ENCODE data around the gene SLC16A10.
"Not testable (repeated sequence)": the region's sequence is repeated elsewhere in the genome, so short reads cannot be mapped to it uniquely, and the experiment has no call there.

The SLC16A10 gene

GRCh38 chr6:111087106-111087835 lies at the start of gene SLC16A10:
SLC16A10 (plus strand) TSS chr6:111087503; CDS start chr6:111087753, 250 bp downstream.
- peaks cover 5 to 7% of the 10 kb centered on the region in 2 donors for H3K4me1 ChIP-seq (ENCODE audit: control insufficient read depth in 1 of 2, insufficient read depth in 2 of 2, low read length in 2 of 2)
- no peaks in the 10 kb centered on the region for H3K9me3 ChIP-seq (ENCODE audit: control insufficient read depth in 1 of 2, low read length in 2 of 2)
- peaks cover 2 to 9% of the 10 kb centered on the region in 2 donors for H3K27me3 ChIP-seq (ENCODE audit: control insufficient read depth in 1 of 2, insufficient read depth in 2 of 2, low read length in 2 of 2)
- peak within 1 kb of the TSS; percentile 81 to 84 for H3K4me3 ChIP-seq (ENCODE audit: low read depth in 1 of 2, low read length in 2 of 2)
- no peaks in the 10 kb centered on the region for H3K36me3 ChIP-seq (ENCODE audit: control insufficient read depth in 1 of 2, insufficient read depth in 2 of 2, low read length in 2 of 2)
- peak within 1 kb of the TSS; percentile 49 to 63 for H3K9ac ChIP-seq (ENCODE audit: low read depth in 1 of 2, low read length in 2 of 2)
- no peak within 1 kb of the TSS for H3K27ac ChIP-seq (ENCODE audit: low read depth, low read length)

GRCh38 chr6:111038534-111039252 lies 48.6 kb upstream of the SLC16A10 start:
- Histone ChIP-seq H3K27me3 (ENCODE audit: control insufficient read depth in 1 of 2, insufficient read depth in 2 of 2, low read length in 2 of 2) (no peaks in the 10 kb centered on the region), H3K36me3 (ENCODE audit: control insufficient read depth in 1 of 2, insufficient read depth in 2 of 2, low read length in 2 of 2) (no peaks in the 10 kb centered on the region), H3K9ac (ENCODE audit: low read depth in 1 of 2, low read length in 2 of 2) (no peak overlapping the region), H3K4me1 (ENCODE audit: control insufficient read depth in 1 of 2, insufficient read depth in 2 of 2, low read length in 2 of 2) (no peaks in the 10 kb centered on the region), H3K4me3 (ENCODE audit: low read depth in 1 of 2, low read length in 2 of 2) (no peak overlapping the region), H3K27ac (ENCODE audit: low read depth, low read length) (no peak overlapping the region), H3K9me3 (ENCODE audit: control insufficient read depth in 1 of 2, low read length in 2 of 2) (no peaks in the 10 kb centered on the region)

GRCh38 chr6:111041917-111042316 lies 45.4 kb upstream of the SLC16A10 start:
- no peaks in the 10 kb centered on the region for H3K9me3 ChIP-seq (ENCODE audit: control insufficient read depth in 1 of 2, low read length in 2 of 2)
- no peak overlapping the region for H3K27ac ChIP-seq (ENCODE audit: low read depth, low read length)
- H3K9ac ChIP-seq (ENCODE audit: low read depth in 1 of 2, low read length in 2 of 2): no peak overlapping the region
- no peak overlapping the region for H3K4me3 ChIP-seq (ENCODE audit: low read depth in 1 of 2, low read length in 2 of 2)
- no peaks in the 10 kb centered on the region for H3K4me1 ChIP-seq (ENCODE audit: control insufficient read depth in 1 of 2, insufficient read depth in 2 of 2, low read length in 2 of 2)
- H3K27me3 ChIP-seq (ENCODE audit: control insufficient read depth in 1 of 2, insufficient read depth in 2 of 2, low read length in 2 of 2): no peaks in the 10 kb centered on the region
- no peaks in the 10 kb centered on the region for H3K36me3 ChIP-seq (ENCODE audit: control insufficient read depth in 1 of 2, insufficient read depth in 2 of 2, low read length in 2 of 2)

GRCh38 chr6:111047244-111047643 lies 40.1 kb upstream of the SLC16A10 start:
- no peak overlapping the region for H3K27ac ChIP-seq (ENCODE audit: low read depth, low read length)
- no peak overlapping the region for H3K9ac ChIP-seq (ENCODE audit: low read depth in 1 of 2, low read length in 2 of 2)
- no peak overlapping the region for H3K4me3 ChIP-seq (ENCODE audit: low read depth in 1 of 2, low read length in 2 of 2)
- H3K27me3 ChIP-seq (ENCODE audit: control insufficient read depth in 1 of 2, insufficient read depth in 2 of 2, low read length in 2 of 2): no peaks in the 10 kb centered on the region
- no peaks in the 10 kb centered on the region for H3K4me1 ChIP-seq (ENCODE audit: control insufficient read depth in 1 of 2, insufficient read depth in 2 of 2, low read length in 2 of 2)
- H3K36me3 ChIP-seq (ENCODE audit: control insufficient read depth in 1 of 2, insufficient read depth in 2 of 2, low read length in 2 of 2): no peaks in the 10 kb centered on the region
- no peaks in the 10 kb centered on the region for H3K9me3 ChIP-seq (ENCODE audit: control insufficient read depth in 1 of 2, low read length in 2 of 2)

- Histone ChIP-seq H3K9ac (ENCODE audit: low read depth in 1 of 2, low read length in 2 of 2) (no peak overlapping the region), H3K4me3 (ENCODE audit: low read depth in 1 of 2, low read length in 2 of 2) (no peak overlapping the region), H3K9me3 (ENCODE audit: control insufficient read depth in 1 of 2, low read length in 2 of 2) (no peaks in the 10 kb centered on the region), H3K27me3 (ENCODE audit: control insufficient read depth in 1 of 2, insufficient read depth in 2 of 2, low read length in 2 of 2) (no peaks in the 10 kb centered on the region), H3K4me1 (ENCODE audit: control insufficient read depth in 1 of 2, insufficient read depth in 2 of 2, low read length in 2 of 2) (no peaks in the 10 kb centered on the region), H3K27ac (ENCODE audit: low read depth, low read length) (no peak overlapping the region), H3K36me3 (ENCODE audit: control insufficient read depth in 1 of 2, insufficient read depth in 2 of 2, low read length in 2 of 2) (no peaks in the 10 kb centered on the region)
Observed at GRCh38 chr6:111050261-111051023, 36.9 kb upstream of the SLC16A10 start.

- Histone ChIP-seq H3K4me1 (ENCODE audit: control insufficient read depth in 1 of 2, insufficient read depth in 2 of 2, low read length in 2 of 2) (no peaks in the 10 kb centered on the region), H3K27me3 (ENCODE audit: control insufficient read depth in 1 of 2, insufficient read depth in 2 of 2, low read length in 2 of 2) (no peaks in the 10 kb centered on the region), H3K36me3 (ENCODE audit: control insufficient read depth in 1 of 2, insufficient read depth in 2 of 2, low read length in 2 of 2) (no peaks in the 10 kb centered on the region), H3K9me3 (ENCODE audit: control insufficient read depth in 1 of 2, low read length in 2 of 2) (no peaks in the 10 kb centered on the region), H3K9ac (ENCODE audit: low read depth in 1 of 2, low read length in 2 of 2) (no peak overlapping the region), H3K27ac (ENCODE audit: low read depth, low read length) (no peak overlapping the region), H3K4me3 (ENCODE audit: low read depth in 1 of 2, low read length in 2 of 2) (no peak overlapping the region)
Observed at GRCh38 chr6:111052171-111052570, 35.1 kb upstream of the SLC16A10 start.

- no peak overlapping the region for H3K27ac ChIP-seq (ENCODE audit: low read depth, low read length)
Observed at GRCh38 chr6:111057074-111057752, 30.1 kb upstream of the SLC16A10 start.

GRCh38 chr6:111061508-111061907 lies 25.8 kb upstream of the SLC16A10 start:
- H3K27ac ChIP-seq (ENCODE audit: low read depth, low read length): no peak overlapping the region

More at GRCh38 chr6:111057074-111057752, 30.1 kb upstream of the SLC16A10 start:
- Histone ChIP-seq H3K36me3 (ENCODE audit: control insufficient read depth in 1 of 2, insufficient read depth in 2 of 2, low read length in 2 of 2) (no peaks in the 10 kb centered on the region), H3K4me1 (ENCODE audit: control insufficient read depth in 1 of 2, insufficient read depth in 2 of 2, low read length in 2 of 2) (no peaks in the 10 kb centered on the region), H3K4me3 (ENCODE audit: low read depth in 1 of 2, low read length in 2 of 2) (no peak overlapping the region), H3K27me3 (ENCODE audit: control insufficient read depth in 1 of 2, insufficient read depth in 2 of 2, low read length in 2 of 2) (no peaks in the 10 kb centered on the region), H3K9me3 (ENCODE audit: control insufficient read depth in 1 of 2, low read length in 2 of 2) (no peaks in the 10 kb centered on the region), H3K9ac (ENCODE audit: low read depth in 1 of 2, low read length in 2 of 2) (no peak overlapping the region)

GRCh38 chr6:111061985-111062384 lies 25.3 kb upstream of the SLC16A10 start:
- not testable (repeated sequence) for H3K4me1 ChIP-seq (ENCODE audit: control insufficient read depth in 1 of 2, insufficient read depth in 2 of 2, low read length in 2 of 2); H3K9me3 ChIP-seq (ENCODE audit: control insufficient read depth in 1 of 2, low read length in 2 of 2); H3K27ac ChIP-seq (ENCODE audit: low read depth, low read length); H3K27me3 ChIP-seq (ENCODE audit: control insufficient read depth in 1 of 2, insufficient read depth in 2 of 2, low read length in 2 of 2); H3K36me3 ChIP-seq (ENCODE audit: control insufficient read depth in 1 of 2, insufficient read depth in 2 of 2, low read length in 2 of 2); H3K4me3 ChIP-seq (ENCODE audit: low read depth in 1 of 2, low read length in 2 of 2); H3K9ac ChIP-seq (ENCODE audit: low read depth in 1 of 2, low read length in 2 of 2)

More at GRCh38 chr6:111061508-111061907, 25.8 kb upstream of the SLC16A10 start:
- H3K36me3 ChIP-seq (ENCODE audit: control insufficient read depth in 1 of 2, insufficient read depth in 2 of 2, low read length in 2 of 2): no peaks in the 10 kb centered on the region
- no peaks in the 10 kb centered on the region for H3K4me1 ChIP-seq (ENCODE audit: control insufficient read depth in 1 of 2, insufficient read depth in 2 of 2, low read length in 2 of 2)
- no peaks in the 10 kb centered on the region for H3K9me3 ChIP-seq (ENCODE audit: control insufficient read depth in 1 of 2, low read length in 2 of 2)
- no peak overlapping the region for H3K9ac ChIP-seq (ENCODE audit: low read depth in 1 of 2, low read length in 2 of 2)
- peaks cover 0 to 3% of the 10 kb centered on the region in 2 donors for H3K27me3 ChIP-seq (ENCODE audit: control insufficient read depth in 1 of 2, insufficient read depth in 2 of 2, low read length in 2 of 2)
- no peak overlapping the region for H3K4me3 ChIP-seq (ENCODE audit: low read depth in 1 of 2, low read length in 2 of 2)
